GM21528 (cell line): Measurements from ENCODE around the gene DHRS2.
"Not testable (repeated sequence)": the region's sequence is repeated elsewhere in the genome, so short reads cannot be mapped to it uniquely, and the experiment has no call there.

ENCODE experiments used
- ATAC-seq: cut with Tn5 transposase; IDR thresholded peaks from one replicate; pipeline ENCODE4 v1.9.1; 2021; ENCODE audit warnings: mild to moderate bottlenecking, moderate library complexity; ENCODE audit not compliant: unreplicated experiment, low FRiP score

The DHRS2 gene

GRCh38 chr14:23631702-23632460 is 4.3 kb upstream of the DHRS2 start:
- ATAC-seq: no peak

- no peak for ATAC-seq
Measured at GRCh38 chr14:23632461-23633159, 3.6 kb upstream of the DHRS2 start.

GRCh38 chr14:23633160-23633701 is 2.9 kb upstream of the DHRS2 start:
- ATAC-seq: no peak

GRCh38 chr14:23634698-23635412 is 1.3 kb upstream of the DHRS2 start:
- not testable (repeated sequence) for ATAC-seq

GRCh38 chr14:23637312-23637654 is 1.1 kb downstream of the DHRS2 start:
- ATAC-seq: not testable (repeated sequence)

- not testable (repeated sequence) for ATAC-seq
Measured at GRCh38 chr14:23637655-23638413, 1.7 kb downstream of the DHRS2 start.

- no peak for ATAC-seq
Measured at GRCh38 chr14:23638414-23639047, 2.4 kb downstream of the DHRS2 start.

GRCh38 chr14:23639048-23639890 is 3.1 kb downstream of the DHRS2 start:
- no peak for ATAC-seq

- no peak for ATAC-seq
Measured at GRCh38 chr14:23639891-23640523, 3.8 kb downstream of the DHRS2 start.

- ATAC-seq: no peak
Measured at GRCh38 chr14:23640524-23641141, 4.5 kb downstream of the DHRS2 start.

- no peak for ATAC-seq
Measured at GRCh38 chr14:23641180-23641914, 5.2 kb downstream of the DHRS2 start.

- no peak for ATAC-seq
Measured at GRCh38 chr14:23641915-23642588, 5.9 kb downstream of the DHRS2 start.

GRCh38 chr14:23643533-23644194 is 7.5 kb downstream of the DHRS2 start:
- no peak for ATAC-seq

- ATAC-seq: no peak
Measured at GRCh38 chr14:23644195-23644918, 8.2 kb downstream of the DHRS2 start.

GRCh38 chr14:23644919-23645336 is 8.8 kb downstream of the DHRS2 start:
- ATAC-seq: no peak

GRCh38 chr14:23645504-23645811 is 9.3 kb downstream of the DHRS2 start:
- ATAC-seq: no peak
